Smooth muscle cell (in vitro differentiated cells): ENCODE results near the gene EPB41. TPM values are rescaled to one million over a fixed set of nuclear protein-coding genes. Genes with fewer than 3 reads are reported as not detected.
"Not testable (repeated sequence)": the region's sequence is repeated elsewhere in the genome, so short reads cannot be mapped to it uniquely, and the experiment has no call there.

Experiments used
- DNase-seq: peaks from one replicate; lab custom pipeline; 2025; ENCODE audit not compliant: unreplicated experiment; lab: John Stamatoyannopoulos, UW
- H2AFZ ChIP-seq: fragments of 200-600 bp; sonication (generic); 2 replicates; pipeline ENCODE4 v1.6.0; 2016; ENCODE audit warnings: antibody characterized with exemption, low read depth, mild to moderate bottlenecking
- H3F3A ChIP-seq: fragments of 200-600 bp; sonication (generic); 2 replicates; pipeline ENCODE4 v1.6.0; 2017; ENCODE audit warnings: antibody characterized with exemption, low read depth
- H3K27ac ChIP-seq: fragments of 200-600 bp; sonication (generic); 2 replicates; pipeline ENCODE4 v1.5.1; 2016; ENCODE audit warnings: low read depth, mild to moderate bottlenecking
- H3K27me3 ChIP-seq: fragments of 200-600 bp; sonication (generic); 2 replicates; pipeline ENCODE4 v1.6.1; 2016; ENCODE audit warnings: low read depth, mild to moderate bottlenecking
- H3K36me3 ChIP-seq: fragments of 200-600 bp; sonication (generic); 2 replicates; pipeline ENCODE4 v1.5.1; 2016; ENCODE audit warnings: low read depth
- H3K4me1 ChIP-seq: fragments of 200-600 bp; sonication (generic); 2 replicates; pipeline ENCODE4 v1.5.1; 2016; ENCODE audit warnings: low read depth
- H3K4me2 ChIP-seq: fragments of 200-600 bp; sonication (generic); 2 replicates; pipeline ENCODE4 v1.6.0; 2016; ENCODE audit warnings: mild to moderate bottlenecking
- H3K4me3 ChIP-seq: fragments of 200-600 bp; sonication (generic); 2 replicates; pipeline ENCODE4 v1.5.1; 2016; ENCODE audit warnings: mild to moderate bottlenecking
- H3K79me2 ChIP-seq: fragments of 200-600 bp; sonication (generic); 2 replicates; pipeline ENCODE4 v1.6.0; 2016; ENCODE audit warnings: low read depth, mild to moderate bottlenecking
- H3K9ac ChIP-seq: fragments of 200-600 bp; sonication (generic); 2 replicates; pipeline ENCODE4 v1.6.0; 2016; ENCODE audit warnings: low read depth
- H3K9me3 ChIP-seq: fragments of 200-600 bp; sonication (generic); replicated peaks from 2 replicates; pipeline ENCODE4 v1.5.1; 2016; ENCODE audit warnings: low read depth
- H4K20me1 ChIP-seq: fragments of 200-600 bp; sonication (generic); 2 replicates; pipeline ENCODE4 v1.6.0; 2016; ENCODE audit warnings: low read depth
- CTCF ChIP-seq: fragments of 200-600 bp; sonication (generic); IDR thresholded peaks from 2 replicates; pipeline ENCODE4 v1.5.1; 2017; ENCODE audit warnings: borderline replicate concordance, mild to moderate bottlenecking, antibody characterized with exemption; ENCODE audit not compliant: insufficient read depth, poor library complexity, severe bottlenecking
- WGBS: methylation state at CpG from one replicate; pipeline ENCODE4 v1.1.7; 2016; ENCODE audit warnings: low lambda C conversion rate; 5-methylcytosine and 5-hydroxymethylcytosine counted together
- polyA plus RNA-seq: library from polyadenylated mRNA; unstranded; fragments of >200 nt; fragmentation: Nextera tagmentation; extraction: Ambion mirVana; gene quantifications from 2 replicates; pipeline ENCODE4 v1.2.1, GENCODE V29; 2016
- total RNA-seq: library from RNA; depleted of rRNA; stranded (reverse); fragments of >200 nt; gene quantifications from 2 replicates; pipeline ENCODE4 v1.2.3, GENCODE V29; 2014

The EPB41 gene
- total and polyA plus RNA-seq, 2 experiments from 2014 or later, result 4.7 to 20.2 TPM

- no peaks in the 10 kb centered on the region for H3K4me1 ChIP-seq
- H2AFZ ChIP-seq, result no peak overlapping the region
- H3K9ac ChIP-seq, result no peak overlapping the region
- no peaks in the 10 kb centered on the region for H3K9me3 ChIP-seq
- H3K4me3 ChIP-seq, result no peak overlapping the region
- no peak for DNase-seq
- no peaks in the 10 kb centered on the region for H3F3A ChIP-seq
- no peaks in the 10 kb centered on the region for H4K20me1 ChIP-seq
- no peaks in the 10 kb centered on the region for H3K36me3 ChIP-seq
- H3K27ac ChIP-seq, result no peak overlapping the region
- no peak overlapping the region for H3K4me2 ChIP-seq
- TF ChIP-seq CTCF, result no peak
- H3K27me3 ChIP-seq, result no peaks in the 10 kb centered on the region
- peaks cover 8% of the 10 kb centered on the region for H3K79me2 ChIP-seq
These were observed 22.2 kb downstream of the EPB41 start for GRCh38 chr1:28936528-28936927.

GRCh38 chr1:28943581-28943980 lies 29.2 kb downstream of the EPB41 start:
- not testable (repeated sequence) for H3K36me3 ChIP-seq, H3K4me1 ChIP-seq, H3F3A ChIP-seq, H3K27ac ChIP-seq, H3K9ac ChIP-seq, H3K4me2 ChIP-seq, H4K20me1 ChIP-seq, H3K79me2 ChIP-seq, H3K27me3 ChIP-seq, H3K4me3 ChIP-seq, H3K9me3 ChIP-seq, DNase-seq, H2AFZ ChIP-seq
- 92% methylated on average over 3 of the region's 3 CpGs for WGBS

GRCh38 chr1:28950006-28950405 lies 35.6 kb downstream of the EPB41 start:
- Histone ChIP-seq H3K27ac (no peak overlapping the region), H3K27me3 (no peaks in the 10 kb centered on the region), H3K4me1 (no peaks in the 10 kb centered on the region), H4K20me1 (no peaks in the 10 kb centered on the region), H2AFZ (no peak overlapping the region), H3K79me2 (no peaks in the 10 kb centered on the region), H3K9me3 (no peaks in the 10 kb centered on the region), H3K36me3 (no peaks in the 10 kb centered on the region), H3F3A (no peaks in the 10 kb centered on the region), H3K4me3 (no peak overlapping the region), H3K4me2 (no peak overlapping the region), H3K9ac (no peak overlapping the region)
- no peak for TF ChIP-seq CTCF
- WGBS, result 86% methylated on average over 1 of the region's 1 CpG
- DNase-seq, result no peak

GRCh38 chr1:28950449-28950848 lies 36.1 kb downstream of the EPB41 start:
- Histone ChIP-seq H3K9me3 (no peaks in the 10 kb centered on the region), H3K4me3 (no peak overlapping the region), H3K4me1 (peaks cover 3% of the 10 kb centered on the region), H3F3A (no peaks in the 10 kb centered on the region), H3K9ac (no peak overlapping the region), H3K27ac (no peak overlapping the region), H3K79me2 (no peaks in the 10 kb centered on the region), H4K20me1 (no peaks in the 10 kb centered on the region), H3K27me3 (no peaks in the 10 kb centered on the region), H2AFZ (no peak overlapping the region), H3K4me2 (no peak overlapping the region), H3K36me3 (no peaks in the 10 kb centered on the region)
- no peak for DNase-seq
- no peak for TF ChIP-seq CTCF
